Kidney (tissue), 14 donors: ENCODE measurements around the gene FASN. TPM values are rescaled to one million over a fixed set of nuclear protein-coding genes. Genes with fewer than 3 reads are reported as not detected.
A peak's percentile ranks its signal among the peaks of the same experiment; 100 is the strongest.

Experiments
- DNase-seq, 5 donors: peaks; one replicate each; pipeline ENCODE4 v3.0.0-alpha.2; 2013 to 2020
- FAIRE-seq: peaks from 2 replicates; lab custom pipeline; 2012; peaks lifted over from hg19 to GRCh38; lab: Jason Lieb, UNC
- H3K27ac ChIP-seq, 2 donors: one replicate each; pipeline ENCODE4 v1.7.0; 2013; ENCODE audit warnings: low read depth in 2 of 2, low read length in 2 of 2, inconsistent platforms in 1 of 2
- H3K27me3 ChIP-seq: one replicate; pipeline ENCODE4 v1.7.1; 2013; ENCODE audit warnings: low read length, inconsistent platforms; ENCODE audit not compliant: control insufficient read depth, insufficient read depth
- H3K36me3 ChIP-seq, 3 donors: one replicate each; pipeline versions ENCODE4 v1.7.0 to v1.7.1; 2013; ENCODE audit warnings: low read length in 3 of 3, control low read depth in 1 of 3, inconsistent platforms in 1 of 3; ENCODE audit not compliant: insufficient read depth in 3 of 3, control insufficient read depth in 2 of 3
- H3K4me1 ChIP-seq, 3 donors: one replicate each; pipeline versions ENCODE4 v1.7.0 to v1.7.1; 2013; ENCODE audit warnings: low read length in 3 of 3, inconsistent platforms in 1 of 3, low read depth in 1 of 3; ENCODE audit not compliant: control insufficient read depth in 2 of 3, insufficient read depth in 2 of 3
- H3K4me3 ChIP-seq, 3 donors: one replicate each; pipeline versions ENCODE4 v1.7.0 to v1.8.1; 2013; ENCODE audit warnings: low read length in 3 of 3, control low read depth in 1 of 3, inconsistent platforms in 1 of 3
- H3K9ac ChIP-seq, 3 donors: one replicate each; pipeline versions ENCODE4 v1.7.0 to v1.7.1; 2013; ENCODE audit warnings: low read length in 3 of 3, control low read depth in 1 of 3, inconsistent platforms in 1 of 3
- H3K9me3 ChIP-seq, 3 donors: one replicate each; pipeline versions ENCODE4 v1.7.0 to v1.7.1; 2013; ENCODE audit warnings: low read length in 3 of 3, control low read depth in 1 of 3, inconsistent platforms in 1 of 3; ENCODE audit not compliant: control insufficient read depth in 2 of 3, insufficient read depth in 1 of 3
- CTCF ChIP-seq: IDR thresholded peaks from 3 replicates; pipeline ENCODE4 v1.5.1; 2012; ENCODE audit warnings: mild to moderate bottlenecking, moderate library complexity, borderline replicate concordance; ENCODE audit not compliant: insufficient read depth; ENCODE audit errors: extremely low read depth
- intact Hi-C: fragments of 100-400 bp; cut with DNase I; formaldehyde crosslinking; loops from one replicate; pipeline ENCODE4 v1.11.1; 2022
- polyA plus RNA-seq: library from polyadenylated mRNA; stranded (reverse); fragments of 350-450 nt; fragmentation: Illumina TruSeq; extraction: RNeasy Lipid Tissue Mini Kit (QIAGEN cat#74804); gene quantifications from one replicate; pipeline ENCODE4 v1.2.3, GENCODE V29; 2014; ENCODE audit warnings: low read depth, low replicate concordance; ENCODE audit not compliant: insufficient read depth
- total RNA-seq: library from RNA; stranded (reverse); fragmentation: NEBNext Ultra II Directional; extraction: Animal tissue kit (Norgen Biotek cat#: 25700); gene quantifications from one replicate; pipeline ENCODE4 v1.2.1, GENCODE V29; 2021
- donor health status: control.
- donor health status: control.
- donor health status: control.
- donor health status: control.
- donor health status: control.
- donor health status: DM: yes; HTN: yes; CAD: no.
- donor health status: Normal renal cell carcinoma (clear cell type).

Gene FASN
- total and polyA plus RNA-seq, 2 donors from 2014 or later: 13.6 to 43.3 TPM

DNA sequence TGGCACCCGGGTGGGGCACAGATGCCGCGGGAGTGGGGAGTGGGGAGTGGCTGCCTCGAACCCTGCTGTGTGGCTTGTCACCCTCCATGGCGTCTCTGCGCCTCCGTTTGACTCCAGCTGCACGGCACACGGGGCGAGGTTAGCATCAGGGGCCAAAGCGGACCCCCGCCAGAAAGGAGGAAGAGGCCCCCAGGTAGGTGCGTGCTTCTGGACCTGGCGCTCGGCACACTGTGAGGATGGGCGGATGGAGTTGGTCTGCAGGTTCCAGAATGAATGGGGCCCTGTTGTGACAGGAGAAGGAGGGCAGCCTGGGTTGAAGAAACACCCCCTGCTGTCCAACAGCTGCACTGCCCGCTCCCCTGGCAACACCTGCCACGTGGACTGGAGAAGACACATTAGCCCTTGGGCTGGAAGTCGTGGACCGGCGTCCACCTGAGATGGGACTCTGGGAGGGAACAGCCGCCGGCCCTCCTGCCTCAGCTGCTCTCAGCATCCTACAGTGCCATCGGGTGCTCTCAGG is 9.4 kb upstream of the FASN start:
- Histone ChIP-seq H3K9ac (no peak overlapping the region), H3K4me1 (peaks cover 0 to 34% (median 21%) of the 10 kb centered on the region in 3 donors)
- intact Hi-C loops: no loop called here

GRCh38 chr17:82106688-82107305 is 8.8 kb upstream of the FASN start:
- intact Hi-C loops: no loop called here
- Histone ChIP-seq H3K36me3 (peaks cover 0 to 2% (median 0%) of the 10 kb centered on the region in 3 donors), H3K4me3 (peak overlapping the region in 2 of 3 donors; percentile 9 to 27), H3K27me3 (no peaks in the 10 kb centered on the region), H3K4me1 (peaks cover 0 to 35% (median 21%) of the 10 kb centered on the region in 3 donors), H3K27ac (peak overlapping the region; percentile 41 to 65), H3K9ac (peak overlapping the region in 1 of 3 donors; percentile 51), H3K9me3 (no peaks in the 10 kb centered on the region)
- DNase-seq: peak in 1 of 5 donors; percentile 60
- FAIRE-seq: no peak
- TF ChIP-seq CTCF: no peak

More for the DNA sequence above, 9.4 kb upstream of the FASN start:
- no peak overlapping the region for H3K4me3 ChIP-seq
- H3K9me3 ChIP-seq: no peaks in the 10 kb centered on the region
- DNase-seq (peak in 3 of 5 donors; percentile 19 to 72 (median 61)), FAIRE-seq (no peak)
- peaks cover 0 to 2% (median 0%) of the 10 kb centered on the region in 3 donors for H3K36me3 ChIP-seq
- no peak for TF ChIP-seq CTCF
- no peaks in the 10 kb centered on the region for H3K27me3 ChIP-seq
- no peak overlapping the region for H3K27ac ChIP-seq

DNA sequence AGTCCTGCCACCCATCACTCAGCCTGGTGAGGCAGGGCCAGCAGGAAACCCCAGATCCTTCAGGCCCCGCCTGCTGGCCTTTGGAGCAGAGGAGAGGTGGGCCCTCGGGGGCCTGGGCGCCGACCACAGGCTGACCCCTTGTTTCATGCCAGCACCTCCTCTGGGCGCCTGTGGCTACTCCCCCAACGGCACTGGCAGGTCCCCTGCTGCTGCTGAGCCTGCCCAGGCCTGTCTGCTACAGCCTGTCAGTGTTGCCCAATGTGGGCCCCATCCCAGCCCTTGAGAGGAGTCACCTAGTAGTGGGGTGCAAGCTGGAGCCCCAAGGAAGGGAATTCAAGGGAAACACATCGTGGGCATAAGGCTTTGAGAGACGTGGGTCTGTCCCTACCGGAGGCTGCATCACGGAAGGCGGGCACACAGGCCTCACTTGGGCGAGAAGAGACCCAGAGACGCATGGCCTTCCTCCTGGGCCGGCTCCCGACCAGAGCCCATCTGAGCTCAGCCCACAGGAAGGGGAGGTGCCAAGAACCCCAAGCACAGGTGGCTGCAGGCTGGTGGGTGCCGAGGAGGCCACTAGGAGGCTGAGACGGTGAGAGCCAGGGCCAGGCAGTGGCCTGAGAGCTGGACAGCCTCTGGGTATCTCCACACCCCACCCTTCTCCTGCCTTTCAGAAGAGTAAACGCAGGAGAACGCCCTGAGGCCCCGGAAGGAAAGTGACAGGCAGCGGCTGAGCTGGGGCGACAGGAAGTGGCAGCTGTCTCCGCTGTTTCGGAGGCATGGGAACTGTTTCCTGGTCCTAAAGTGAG is 8.0 kb upstream of the FASN start:
- intact Hi-C loops: no loop called here
- Histone ChIP-seq H3K4me3 (peak overlapping the region in 2 of 3 donors; percentile 9 to 27), H3K27ac (peak overlapping the region; percentile 41 to 65), H3K9ac (peak overlapping the region in 1 of 3 donors; percentile 51), H3K4me1 (peaks cover 0 to 43% (median 21%) of the 10 kb centered on the region in 3 donors), H3K36me3 (peaks cover 0 to 2% (median 0%) of the 10 kb centered on the region in 3 donors), H3K27me3 (no peaks in the 10 kb centered on the region), H3K9me3 (no peaks in the 10 kb centered on the region)
- no peak for TF ChIP-seq CTCF
- no peak for FAIRE-seq
- peak; percentile 65 to 84 (median 75) for DNase-seq
